H9 (cell line): Measurements from ENCODE around the gene ADIG. TPM values are rescaled to one million over a fixed set of nuclear protein-coding genes. Genes with fewer than 3 reads are reported as not detected.

Experiments
- DNase-seq: peaks from one replicate; pipeline ENCODE4 v3.0.0-alpha.2; 2017
- H2AFZ ChIP-seq: one replicate; pipeline ENCODE4 v1.6.1; 2013; ENCODE audit warnings: mild to moderate bottlenecking, low read length, control low read depth, moderate library complexity
- H2AK5ac ChIP-seq: 2 replicates; pipeline ENCODE4 v1.6.1; 2013; ENCODE audit warnings: low read length, control low read depth, mixed read lengths; ENCODE audit not compliant: insufficient read length
- H2BK120ac ChIP-seq: one replicate; pipeline ENCODE4 v1.6.1; 2013; ENCODE audit warnings: low read depth, mild to moderate bottlenecking, low read length, control low read depth, inconsistent platforms; ENCODE audit not compliant: poor library complexity, severe bottlenecking
- H2BK12ac ChIP-seq: 2 replicates; pipeline ENCODE4 v1.6.1; 2013; ENCODE audit warnings: low read length, control low read depth, mixed read lengths, low read depth; ENCODE audit not compliant: insufficient read length
- H2BK15ac ChIP-seq: 2 replicates; pipeline ENCODE4 v1.6.1; 2013; ENCODE audit warnings: low read depth, low read length, control low read depth
- H2BK20ac ChIP-seq: one replicate; pipeline ENCODE4 v1.6.1; 2013; ENCODE audit warnings: low read depth, mild to moderate bottlenecking, low read length, control low read depth, inconsistent platforms; ENCODE audit not compliant: poor library complexity, severe bottlenecking
- H2BK5ac ChIP-seq: 2 replicates; pipeline ENCODE4 v1.6.1; 2013; ENCODE audit warnings: low read length, control low read depth, mixed read lengths; ENCODE audit not compliant: insufficient read length
- H3K14ac ChIP-seq: 2 replicates; pipeline ENCODE4 v1.6.1; 2013; ENCODE audit warnings: low read length, control low read depth; ENCODE audit not compliant: insufficient read depth
- H3K18ac ChIP-seq: 2 replicates; pipeline ENCODE4 v1.6.1; 2013; ENCODE audit warnings: low read depth, mild to moderate bottlenecking, mixed read lengths, low read length, control low read depth; ENCODE audit not compliant: insufficient read length
- H3K23ac ChIP-seq: 2 replicates; pipeline ENCODE4 v1.6.1; 2013; ENCODE audit warnings: low read length, control low read depth, mixed read lengths, low read depth; ENCODE audit not compliant: insufficient read length
- H3K23me2 ChIP-seq: 2 replicates; pipeline ENCODE4 v1.6.1; 2013; ENCODE audit warnings: low read depth, mild to moderate bottlenecking, mixed read lengths, low read length, control low read depth; ENCODE audit not compliant: insufficient read length, poor library complexity, severe bottlenecking
- H3K27ac ChIP-seq: 2 replicates; pipeline ENCODE4 v1.5.1; 2013; ENCODE audit warnings: low read length, control low read depth, mixed read lengths, low read depth; ENCODE audit not compliant: insufficient read length
- H3K27me3 ChIP-seq: 2 replicates; pipeline ENCODE4 v1.6.1; 2013; ENCODE audit warnings: low read length, control low read depth, inconsistent platforms; ENCODE audit not compliant: insufficient read depth
- H3K4ac ChIP-seq: 2 replicates; pipeline ENCODE4 v1.6.1; 2013; ENCODE audit warnings: low read depth, mild to moderate bottlenecking, control low read depth, inconsistent platforms, low read length, moderate library complexity
- H3K4me1 ChIP-seq: 2 replicates; pipeline ENCODE4 v1.6.1; 2013; ENCODE audit warnings: low read length, control low read depth, inconsistent platforms; ENCODE audit not compliant: insufficient read depth
- H3K4me2 ChIP-seq: 2 replicates; pipeline ENCODE4 v1.6.1; 2013; ENCODE audit warnings: low read length, control low read depth, mixed read lengths; ENCODE audit not compliant: insufficient read length, insufficient read depth
- H3K56ac ChIP-seq: 2 replicates; pipeline ENCODE4 v1.6.1; 2013; ENCODE audit warnings: low read depth, mild to moderate bottlenecking, mixed read lengths, low read length, control low read depth; ENCODE audit not compliant: insufficient read length
- H3K79me1 ChIP-seq: 2 replicates; pipeline ENCODE4 v1.6.1; 2013; ENCODE audit warnings: low read depth, mild to moderate bottlenecking, moderate library complexity, low read length, control low read depth, inconsistent platforms; ENCODE audit not compliant: insufficient read depth, poor library complexity, severe bottlenecking
- H3K79me2 ChIP-seq: 2 replicates; pipeline ENCODE4 v1.6.1; 2013; ENCODE audit warnings: low read length, control low read depth, inconsistent platforms; ENCODE audit not compliant: insufficient read depth
- H3K9ac ChIP-seq: 2 replicates; pipeline ENCODE4 v1.6.1; 2013; ENCODE audit warnings: low read length, control low read depth, mixed read lengths; ENCODE audit not compliant: insufficient read length; ENCODE audit errors: extremely low read depth
- H3K9me3 ChIP-seq: one replicate; pipeline ENCODE4 v1.6.1; 2013; ENCODE audit warnings: low read depth, low read length, inconsistent platforms; ENCODE audit not compliant: control insufficient read depth
- H3T11ph ChIP-seq: one replicate; pipeline ENCODE4 v1.6.1; 2013; ENCODE audit warnings: mild to moderate bottlenecking, low read length, control low read depth, inconsistent platforms
- H4K20me1 ChIP-seq: one replicate; pipeline ENCODE4 v1.6.1; 2013; ENCODE audit not compliant: control insufficient read depth, insufficient read length, insufficient read depth
- H4K5ac ChIP-seq: 2 replicates; pipeline ENCODE4 v1.6.1; 2013; ENCODE audit warnings: low read depth, mild to moderate bottlenecking, mixed read lengths, low read length, control low read depth; ENCODE audit not compliant: insufficient read length
- H4K8ac ChIP-seq: replicated peaks from 2 replicates; pipeline ENCODE4 v1.6.1; 2013; ENCODE audit warnings: low read length, control low read depth, mixed read lengths, low read depth; ENCODE audit not compliant: insufficient read length
- H4K91ac ChIP-seq: 2 replicates; pipeline ENCODE4 v1.6.1; 2013; ENCODE audit warnings: low read depth, mild to moderate bottlenecking, moderate library complexity, mixed read lengths, low read length, control low read depth; ENCODE audit not compliant: insufficient read length
- H3K27ac Mint-ChIP-seq, 3 experiments: 2 replicates in 2 of 3; 3 replicates in 1 of 3; pipeline ENCODE4 v1.8.0; 2020 to 2021; ENCODE audit warnings: mixed read lengths in 3 of 3, mild to moderate bottlenecking in 1 of 3, moderate library complexity in 1 of 3
- H3K27me3 Mint-ChIP-seq: 2 replicates; pipeline ENCODE4 v1.8.0; 2021; ENCODE audit warnings: low read depth, mild to moderate bottlenecking, moderate library complexity, mixed read lengths
- H3K36me3 Mint-ChIP-seq, 3 experiments: 2 replicates in 2 of 3; 3 replicates in 1 of 3; pipeline ENCODE4 v1.8.0; 2020 to 2021; ENCODE audit warnings: low read depth in 3 of 3, mixed read lengths in 3 of 3; ENCODE audit not compliant: insufficient read depth in 1 of 3
- H3K4me1 Mint-ChIP-seq, 2 experiments: 2 replicates each; pipeline ENCODE4 v1.8.0; 2020; ENCODE audit warnings: mixed read lengths in 2 of 2
- H3K4me3 Mint-ChIP-seq, 2 experiments: 2 replicates in 1 of 2; 3 replicates in 1 of 2; pipeline ENCODE4 v1.8.0; 2020 to 2021; ENCODE audit warnings: mild to moderate bottlenecking in 2 of 2, mixed read lengths in 2 of 2, moderate library complexity in 1 of 2
- H3K9me3 Mint-ChIP-seq, 2 experiments: 2 replicates in 1 of 2; 3 replicates in 1 of 2; pipeline ENCODE4 v1.8.0; 2020; ENCODE audit warnings: mild to moderate bottlenecking in 2 of 2, mixed read lengths in 2 of 2, moderate library complexity in 1 of 2
- WGBS: extraction: QIAGEN DNeasy Blood & Tissue Kit; methylation state at CpG from one replicate; pipeline ENCODE4 v1.1.7; 2013; ENCODE audit warnings: missing lambda C conversion rate, low lambda C conversion rate, mixed read lengths; ENCODE audit not compliant: insufficient read length; ENCODE audit errors: extremely low coverage; 5-methylcytosine and 5-hydroxymethylcytosine counted together
- total RNA-seq: library from RNA; stranded (reverse); gene quantifications from 2 replicates; pipeline ENCODE4 v1.2.1, GENCODE V29; 2021
- TF ChIP-seq, protein P1 (sequence below): fragments of 200-600 bp; sonication (generic); conservative IDR thresholded peaks from 3 replicates; pipeline ENCODE4 v1.8.0; 2021; ENCODE audit warnings: antibody characterized with exemption, mild to moderate bottlenecking

ADIG gene
- total RNA-seq, 1 experiment from 2014 or later = not detected

DNA sequence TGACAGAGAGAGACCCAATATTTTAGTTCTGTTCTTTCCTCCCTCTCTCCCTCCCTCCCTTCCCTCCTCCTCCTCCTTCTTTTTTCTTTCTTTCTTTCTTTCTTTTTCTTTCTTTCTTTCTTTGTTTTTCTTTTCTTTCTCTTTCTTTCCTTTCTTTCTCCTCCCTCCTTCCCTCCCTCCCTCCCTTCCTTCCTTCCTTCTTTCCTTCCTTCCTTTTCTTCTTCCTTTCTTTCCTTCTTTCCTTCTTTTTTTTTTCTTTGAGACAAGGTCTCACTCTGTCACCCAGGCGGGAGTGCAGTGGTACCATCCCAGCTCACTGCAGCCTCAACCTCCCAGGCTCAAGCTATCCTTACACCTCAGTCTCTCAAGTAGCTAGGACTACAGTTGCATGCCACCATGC lies 49.0 kb downstream of the ADIG start:
- Histone ChIP-seq H2AFZ (no peak overlapping the region), H2BK20ac (no peak overlapping the region), H4K5ac (no peak overlapping the region), H3K9me3 (no peaks in the 10 kb centered on the region), H2BK12ac (no peak overlapping the region), H2BK15ac (no peak overlapping the region), H3K14ac (no peak overlapping the region), H3K79me2 (no peaks in the 10 kb centered on the region), H3K27ac (no peak overlapping the region), H3K4ac (no peak overlapping the region), H3K23ac (no peak overlapping the region), H3K79me1 (no peaks in the 10 kb centered on the region), H2BK120ac (no peak overlapping the region), H3K23me2 (no peaks in the 10 kb centered on the region), H4K91ac (no peak overlapping the region), H3T11ph (no peak overlapping the region), H3K56ac (no peak overlapping the region), H4K8ac (no peak overlapping the region), H3K18ac (no peak overlapping the region), H3K9ac (no peak overlapping the region), H3K4me2 (no peak overlapping the region), H2AK5ac (no peak overlapping the region), H2BK5ac (no peak overlapping the region), H4K20me1 (no peaks in the 10 kb centered on the region), H3K4me1 (no peaks in the 10 kb centered on the region; the same call in 1 of the 2 replicates), H3K27me3 (no peaks in the 10 kb centered on the region)
- DNase-seq = no peak
- Mint-ChIP-seq H3K36me3 (no peaks in the 10 kb centered on the region; a peak in 1 of 7 replicates), H3K27ac (peak overlapping the region in 1 of 3 experiments; percentile 53; a peak in 1 of 7 replicates), H3K4me3 (no peak overlapping the region), H3K27me3 (peaks cover 2% of the 10 kb centered on the region), H3K4me1 (peaks cover 13 to 19% of the 10 kb centered on the region in 2 experiments), H3K9me3 (no peaks in the 10 kb centered on the region)
- no CpG with 5 or more reads among the region's 1 CpG for WGBS
- TF ChIP-seq, protein P1, sequence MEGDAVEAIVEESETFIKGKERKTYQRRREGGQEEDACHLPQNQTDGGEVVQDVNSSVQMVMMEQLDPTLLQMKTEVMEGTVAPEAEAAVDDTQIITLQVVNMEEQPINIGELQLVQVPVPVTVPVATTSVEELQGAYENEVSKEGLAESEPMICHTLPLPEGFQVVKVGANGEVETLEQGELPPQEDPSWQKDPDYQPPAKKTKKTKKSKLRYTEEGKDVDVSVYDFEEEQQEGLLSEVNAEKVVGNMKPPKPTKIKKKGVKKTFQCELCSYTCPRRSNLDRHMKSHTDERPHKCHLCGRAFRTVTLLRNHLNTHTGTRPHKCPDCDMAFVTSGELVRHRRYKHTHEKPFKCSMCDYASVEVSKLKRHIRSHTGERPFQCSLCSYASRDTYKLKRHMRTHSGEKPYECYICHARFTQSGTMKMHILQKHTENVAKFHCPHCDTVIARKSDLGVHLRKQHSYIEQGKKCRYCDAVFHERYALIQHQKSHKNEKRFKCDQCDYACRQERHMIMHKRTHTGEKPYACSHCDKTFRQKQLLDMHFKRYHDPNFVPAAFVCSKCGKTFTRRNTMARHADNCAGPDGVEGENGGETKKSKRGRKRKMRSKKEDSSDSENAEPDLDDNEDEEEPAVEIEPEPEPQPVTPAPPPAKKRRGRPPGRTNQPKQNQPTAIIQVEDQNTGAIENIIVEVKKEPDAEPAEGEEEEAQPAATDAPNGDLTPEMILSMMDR = no peak
